OCI-LY3 (cell line): Measurements from ENCODE around the gene CATSPERZ.

Experiments
- H2AFZ ChIP-seq: fragments of 200-600, 300-600 bp; shearing (Covaris generic); 2 replicates; pipeline ENCODE4 v1.6.0; 2014; ENCODE audit warnings: antibody characterized with exemption, low read depth, low read length
- H3K27ac ChIP-seq: fragments of 200-600, 300-600 bp; sonication (generic); 2 replicates; pipeline ENCODE4 v1.5.1; 2014; ENCODE audit warnings: mild to moderate bottlenecking, low read length, moderate library complexity, mixed read lengths
- H3K27me3 ChIP-seq: fragments of 200-600, 300-600 bp; sonication (generic); 2 replicates; pipeline ENCODE4 v1.6.1; 2014; ENCODE audit warnings: low read depth, low read length, mixed read lengths
- H3K36me3 ChIP-seq: fragments of 200-600, 300-600 bp; sonication (generic); replicated peaks from 2 replicates; pipeline ENCODE3; 2014; ENCODE audit warnings: low read depth, low read length, mixed read lengths
- H3K4me1 ChIP-seq: fragments of 300-600, 200-600 bp; sonication (generic); 2 replicates; pipeline ENCODE4 v1.6.1; 2014; ENCODE audit warnings: low read length, mixed read lengths
- H3K4me2 ChIP-seq: fragments of 200-600, 300-600 bp; sonication (generic); 2 replicates; pipeline ENCODE4 v1.6.1; 2014; ENCODE audit warnings: low read length, mixed read lengths
- H3K4me3 ChIP-seq: fragments of 300-600, 200-600 bp; sonication (generic); 2 replicates; pipeline ENCODE4 v1.5.1; 2014; ENCODE audit warnings: antibody characterized with exemption, mild to moderate bottlenecking, low read length, moderate library complexity
- H3K79me2 ChIP-seq: fragments of 300-600, 200-600 bp; shearing (Covaris generic); 2 replicates; pipeline ENCODE4 v1.6.1; 2014; ENCODE audit warnings: mild to moderate bottlenecking, low read length, mixed read lengths
- H3K9ac ChIP-seq: fragments of 300-600, 200-600 bp; shearing (Covaris generic); 2 replicates; pipeline ENCODE4 v1.6.0; 2014; ENCODE audit warnings: mild to moderate bottlenecking, low read length, moderate library complexity
- H3K9me3 ChIP-seq: fragments of 200-600, 300-600 bp; shearing (Covaris generic); 2 replicates; pipeline ENCODE4 v1.6.1; 2014; ENCODE audit warnings: low read length, mixed read lengths; ENCODE audit not compliant: insufficient read depth
- H4K20me1 ChIP-seq: fragments of 200-600, 300-600 bp; sonication (generic); 2 replicates; pipeline ENCODE4 v1.6.1; 2016; ENCODE audit warnings: low read length, mixed read lengths; ENCODE audit not compliant: insufficient read depth
- CTCF ChIP-seq: fragments of 200-600, 300-600 bp; sonication (generic); IDR thresholded peaks from 2 replicates; pipeline ENCODE4 v1.5.1; 2014; ENCODE audit warnings: antibody characterized with exemption, low read length, low read depth
- EZH2phosphoT487 ChIP-seq: fragments of 200-600 bp; shearing (Covaris generic); IDR thresholded peaks from 2 replicates; pipeline ENCODE4 v1.6.1; 2018; ENCODE audit warnings: antibody characterized with exemption, mixed run types, low read depth

Gene CATSPERZ

DNA sequence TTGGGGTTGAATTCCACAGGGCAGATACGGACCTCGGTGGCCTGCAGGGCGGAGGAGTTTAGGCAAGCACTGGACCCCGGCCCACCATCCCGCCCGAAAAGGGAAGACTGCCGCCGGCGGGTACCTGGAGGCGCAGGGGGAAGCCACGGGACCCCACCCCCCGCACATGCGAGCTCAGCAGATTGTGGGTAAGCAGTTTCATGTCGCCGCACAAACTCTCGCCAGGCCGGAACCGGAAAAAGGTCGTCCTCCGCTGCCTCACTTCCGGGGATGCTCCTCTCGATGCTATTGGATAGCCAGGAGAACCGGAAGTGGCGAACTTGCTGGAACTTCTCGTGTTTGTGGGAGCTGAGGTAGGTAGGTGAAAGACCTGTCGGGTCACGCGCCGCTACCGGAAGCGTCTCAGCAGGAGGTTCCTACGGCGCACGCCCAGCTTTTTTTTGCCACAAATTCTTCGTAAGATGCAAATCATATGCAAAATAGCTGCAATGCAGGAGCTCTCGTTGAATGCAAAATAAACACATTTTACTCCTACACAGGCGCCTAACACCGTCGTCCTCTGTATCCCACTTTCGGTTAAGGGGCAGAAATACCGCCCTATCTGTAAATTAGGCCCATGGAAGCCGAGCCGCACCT, 17.3 kb downstream of the CATSPERZ start, which contains the start of gene TRMT112:
Gene TRMT112, minus strand, starts transcription at position 235 of the 636 bp plus-strand sequence. Its CDS starts 33 bp downstream, at position 202.
- peak within 1 kb of the TSS; percentile 52; the same call in 1 of the 2 replicates for H2AFZ ChIP-seq
- H4K20me1 ChIP-seq: no peaks in the 10 kb centered on the region
- peaks cover 18% of the 10 kb centered on the region for H3K36me3 ChIP-seq

DNA sequence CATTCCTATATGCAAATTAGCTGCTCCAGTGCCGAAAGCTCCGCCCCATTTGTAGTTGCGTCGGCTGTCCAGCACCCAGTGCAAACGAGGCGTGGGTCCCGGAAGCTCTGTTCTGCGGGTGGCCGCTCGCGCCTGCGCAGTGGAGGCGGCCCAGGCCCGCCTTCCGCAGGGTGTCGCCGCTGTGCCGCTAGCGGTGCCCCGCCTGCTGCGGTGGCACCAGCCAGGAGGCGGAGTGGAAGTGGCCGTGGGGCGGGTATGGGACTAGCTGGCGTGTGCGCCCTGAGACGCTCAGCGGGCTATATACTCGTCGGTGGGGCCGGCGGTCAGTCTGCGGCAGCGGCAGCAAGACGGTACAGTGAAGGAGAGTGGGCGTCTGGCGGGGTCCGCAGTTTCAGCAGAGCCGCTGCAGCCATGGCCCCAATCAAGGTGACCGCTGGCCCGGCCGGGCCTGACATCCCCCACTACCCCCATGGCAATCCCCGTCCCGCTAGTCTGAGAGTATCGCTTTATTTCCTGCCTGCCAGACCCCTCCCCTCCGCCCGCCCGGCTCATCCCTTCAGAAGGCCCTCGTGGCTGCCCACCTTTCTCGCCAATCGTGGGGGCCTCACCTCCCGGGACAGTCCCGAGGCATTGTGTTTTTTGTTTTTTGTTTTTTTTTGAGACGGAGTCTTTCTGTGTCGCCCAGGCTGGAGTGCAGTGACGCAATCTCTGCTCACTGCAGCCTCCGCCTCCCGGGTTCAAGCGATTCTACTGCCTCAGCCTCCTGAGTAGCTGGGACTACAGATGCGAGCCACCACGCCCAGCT, 18.0 kb downstream of the CATSPERZ start, which contains the start of gene PRDX5:
Gene PRDX5, plus strand, starts transcription at position 161 of the 805 bp plus-strand sequence. Its CDS starts 95 bp downstream, at position 256.
- peak within 1 kb of the TSS; percentile 72 for H3K4me2 ChIP-seq
- peaks cover 41% of the 10 kb centered on the region for H3K79me2 ChIP-seq
- H3K4me1 ChIP-seq: peaks cover 14% of the 10 kb centered on the region
- H3K9me3 ChIP-seq: no peaks in the 10 kb centered on the region
- peaks cover 22% of the 10 kb centered on the region for H3K36me3 ChIP-seq
- H3K4me3 ChIP-seq: peak within 1 kb of the TSS; percentile 85
- H2AFZ ChIP-seq: peak within 1 kb of the TSS; percentile 52; the same call in 1 of the 2 replicates
- no peak for TF ChIP-seq EZH2phosphoT487
- peak; percentile 57 for TF ChIP-seq CTCF
- peak within 1 kb of the TSS; percentile 93 for H3K27ac ChIP-seq
- H3K9ac ChIP-seq: peak within 1 kb of the TSS; percentile 90
- H4K20me1 ChIP-seq: no peaks in the 10 kb centered on the region
- no peaks in the 10 kb centered on the region for H3K27me3 ChIP-seq

More for the DNA sequence above, 17.3 kb downstream of the CATSPERZ start, which contains the start of gene TRMT112:
- H3K4me2 ChIP-seq: peak within 1 kb of the TSS; percentile 72
- no peaks in the 10 kb centered on the region for H3K9me3 ChIP-seq
- H3K4me1 ChIP-seq: peaks cover 14% of the 10 kb centered on the region
- peak within 1 kb of the TSS; percentile 93 for H3K27ac ChIP-seq
- H3K4me3 ChIP-seq: peak within 1 kb of the TSS; percentile 85
- H3K9ac ChIP-seq: peak within 1 kb of the TSS; percentile 90
- no peaks in the 10 kb centered on the region for H3K27me3 ChIP-seq
- peaks cover 48% of the 10 kb centered on the region for H3K79me2 ChIP-seq
- TF ChIP-seq EZH2phosphoT487: no peak
- TF ChIP-seq CTCF: no peak

DNA sequence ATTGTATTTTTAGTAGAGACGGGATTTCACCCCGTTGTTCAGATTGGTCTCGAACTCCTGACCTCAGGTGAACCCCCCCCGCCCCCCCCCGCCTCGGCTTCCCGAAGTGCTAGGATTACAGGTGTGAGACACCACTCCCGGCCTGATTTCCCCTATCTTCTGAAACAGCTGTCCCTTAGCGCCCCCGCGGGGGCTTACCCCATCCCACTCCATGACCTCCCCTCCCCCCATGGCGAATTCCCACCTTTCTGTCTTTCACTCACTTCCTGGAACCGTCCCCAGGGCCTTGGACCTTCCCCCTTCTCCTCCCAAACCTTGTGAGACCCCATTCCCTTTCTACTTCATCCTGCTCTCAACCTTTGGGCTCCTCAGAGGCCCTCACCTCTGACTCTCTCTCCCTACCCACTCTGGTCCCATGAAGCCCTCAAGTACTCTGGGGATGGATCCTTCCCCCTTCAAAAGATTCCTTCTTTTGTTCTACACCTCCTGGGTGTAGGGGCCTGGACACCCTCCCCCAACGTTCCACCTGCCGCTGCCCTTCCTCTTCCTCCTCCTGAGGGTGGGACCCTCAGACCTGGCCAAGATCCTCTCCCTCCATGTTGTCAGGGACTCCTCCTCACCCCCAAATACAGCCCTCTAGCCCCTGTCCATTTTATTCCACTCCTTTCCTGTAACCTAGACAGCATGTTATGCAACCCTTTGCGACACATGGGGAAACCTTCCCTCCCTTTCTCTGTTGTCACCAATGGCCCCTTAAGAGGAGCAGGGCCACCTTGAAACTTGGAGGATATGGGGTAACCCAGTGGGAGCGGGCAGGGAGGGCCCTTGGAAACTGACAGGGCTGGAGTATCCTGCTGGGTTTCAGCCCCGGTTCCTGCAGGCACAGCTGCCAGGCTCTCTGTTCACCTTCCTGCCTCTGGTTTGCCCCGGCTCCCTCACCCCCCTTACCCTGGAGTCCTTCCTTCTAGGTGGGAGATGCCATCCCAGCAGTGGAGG, 18.9 kb downstream of the CATSPERZ start:
- Histone ChIP-seq H3K27ac (peak overlapping the region; percentile 93), H3K4me1 (peaks cover 14% of the 10 kb centered on the region), H3K4me2 (peak overlapping the region; percentile 72), H3K4me3 (peak overlapping the region; percentile 85), H3K9me3 (no peaks in the 10 kb centered on the region), H3K9ac (peak overlapping the region; percentile 90), H3K27me3 (no peaks in the 10 kb centered on the region), H2AFZ (no peak overlapping the region), H3K79me2 (peaks cover 35% of the 10 kb centered on the region), H3K36me3 (peaks cover 22% of the 10 kb centered on the region), H4K20me1 (no peaks in the 10 kb centered on the region)
- TF ChIP-seq EZH2phosphoT487: no peak
- TF ChIP-seq CTCF: no peak
